Endothelial cell of umbilical vein (primary cell): ENCODE measurements around the gene LY9. TPM values are rescaled to one million over a fixed set of nuclear protein-coding genes. Genes with fewer than 3 reads are reported as not detected.

Experiments
- BruUV-seq: library from RNA; stranded (reverse); fragments of 400-500 nt; replicated peaks from 2 replicates; lab custom pipeline; 2021; lab: Mats Ljungman, UMichigan
- CTCF ChIA-PET: fragments of 300-600, 350-600 bp; sonication (Branson Sonifier 250); formaldehyde crosslinking; loops from one replicate; lab custom pipeline; 2021; ENCODE audit warnings: antibody characterized with exemption, inconsistent platforms; lab: Charles Lee
- POLR2A ChIA-PET: fragments of 300-600, 350-600 bp; sonication (Branson Sonifier 250); formaldehyde crosslinking; loops from one replicate; lab custom pipeline; 2021; ENCODE audit warnings: antibody characterized with exemption, inconsistent platforms; lab: Charles Lee
- DNase-seq: peaks from one replicate; pipeline ENCODE4 v3.0.0-alpha.2; 2011; ENCODE audit warnings: low read depth, low spot score
- FAIRE-seq: peaks from 2 replicates; lab custom pipeline; 2011; peaks lifted over from hg19 to GRCh38; lab: Jason Lieb, UNC
- H2AFZ ChIP-seq: 2 replicates; pipeline ENCODE4 v1.6.0; 2012; ENCODE audit warnings: low read depth, low read length, control low read depth, inconsistent platforms
- H3K27ac ChIP-seq: 2 replicates; pipeline ENCODE4 v1.5.1; 2011; ENCODE audit warnings: low read depth, mild to moderate bottlenecking, control low read depth, low read length, moderate library complexity; ENCODE audit not compliant: insufficient read depth
- H3K27me3 ChIP-seq, 2 experiments: 2 replicates each; pipeline versions ENCODE4 v1.6.0 to v1.6.1; 2011; ENCODE audit warnings: low read length in 2 of 2, mixed read lengths in 1 of 2; ENCODE audit not compliant: control insufficient read depth in 2 of 2, insufficient read depth in 2 of 2
- H3K36me3 ChIP-seq, 2 experiments: 2 replicates in 1 of 2; 3 replicates in 1 of 2; pipeline ENCODE4 v1.5.1; 2011; ENCODE audit warnings: low read length in 2 of 2, mild to moderate bottlenecking in 1 of 2, moderate library complexity in 1 of 2; ENCODE audit not compliant: control insufficient read depth in 2 of 2, insufficient read depth in 2 of 2; ENCODE audit errors: extremely low read depth in 1 of 2
- H3K4me1 ChIP-seq: 3 replicates; pipeline ENCODE4 v1.5.1; 2011; ENCODE audit warnings: mild to moderate bottlenecking, low read length; ENCODE audit not compliant: control insufficient read depth, insufficient read depth; ENCODE audit errors: extremely low read depth
- H3K4me2 ChIP-seq: 2 replicates; pipeline ENCODE4 v1.6.1; 2011; ENCODE audit warnings: low read length, control low read depth, mixed read lengths; ENCODE audit not compliant: insufficient read depth
- H3K4me3 ChIP-seq, 3 experiments: fragments of 200-600 bp in 1 of 3; sonication (generic), shearing (Covaris generic) in 1 of 3; replicated peaks in 1 of 3; 2 replicates each; pipeline ENCODE4 v1.5.1; 2011 to 2016; ENCODE audit warnings: control low read depth in 3 of 3, low read length in 3 of 3, mild to moderate bottlenecking in 2 of 3, inconsistent platforms in 1 of 3, low read depth in 1 of 3, moderate library complexity in 1 of 3; ENCODE audit not compliant: insufficient read depth in 1 of 3
- H3K79me2 ChIP-seq: 2 replicates; pipeline ENCODE4 v1.6.0; 2012; ENCODE audit warnings: low read length, inconsistent platforms; ENCODE audit not compliant: control insufficient read depth, insufficient read depth
- H3K9ac ChIP-seq: replicated peaks from 2 replicates; pipeline ENCODE3; 2011; ENCODE audit warnings: low read length, control low read depth; ENCODE audit not compliant: insufficient read depth; ENCODE audit errors: extremely low read depth
- H3K9me1 ChIP-seq: replicated peaks from 3 replicates; pipeline ENCODE4 v1.6.0; 2011; ENCODE audit warnings: mild to moderate bottlenecking, low read length; ENCODE audit not compliant: control insufficient read depth, insufficient read depth; ENCODE audit errors: extremely low read depth
- H3K9me3 ChIP-seq: replicated peaks from 2 replicates; pipeline ENCODE4 v1.5.1; 2012; ENCODE audit warnings: low read length, inconsistent platforms; ENCODE audit not compliant: control insufficient read depth, insufficient read depth
- H4K20me1 ChIP-seq: replicated peaks from 2 replicates; pipeline ENCODE3; 2011; ENCODE audit warnings: mild to moderate bottlenecking, low read length; ENCODE audit not compliant: control insufficient read depth, insufficient read depth; ENCODE audit errors: extremely low read depth
- EZH2 ChIP-seq: IDR thresholded peaks from 2 replicates; pipeline ENCODE4 v1.6.1; 2012; ENCODE audit warnings: borderline replicate concordance, low read depth, mild to moderate bottlenecking, moderate library complexity, low read length, inconsistent platforms; ENCODE audit not compliant: severe bottlenecking
- FOS ChIP-seq: IDR thresholded peaks from 2 replicates; pipeline ENCODE4 v1.6.1; 2011; ENCODE audit warnings: mild to moderate bottlenecking, low read length, moderate library complexity, borderline replicate concordance; ENCODE audit not compliant: insufficient read depth
- GATA2 ChIP-seq: IDR thresholded peaks from 2 replicates; pipeline ENCODE4 v1.7.0; 2011; ENCODE audit warnings: low read depth, mild to moderate bottlenecking, moderate library complexity, mixed read lengths, low read length; ENCODE audit not compliant: insufficient read length, insufficient read depth
- JUN ChIP-seq: IDR thresholded peaks from 2 replicates; pipeline ENCODE4 v1.6.1; 2011; ENCODE audit warnings: borderline replicate concordance, low read depth; ENCODE audit not compliant: insufficient read length, insufficient read depth
- MYC ChIP-seq: IDR thresholded peaks from one replicate; pipeline ENCODE4 v1.6.1; 2011; ENCODE audit warnings: mild to moderate bottlenecking, low read depth, low read length
- POLR2A ChIP-seq: IDR thresholded peaks from 2 replicates; pipeline ENCODE4 v1.6.1; 2012; ENCODE audit warnings: low read depth, mild to moderate bottlenecking, control low read depth, low read length
- POLR2AphosphoS5 ChIP-seq: IDR thresholded peaks from 2 replicates; pipeline ENCODE4 v1.6.1; 2012; ENCODE audit warnings: low read depth, mild to moderate bottlenecking, control low read depth, low read length, moderate library complexity; ENCODE audit not compliant: insufficient read depth
- dilution Hi-C: fragments of 300-500 bp; cut with MboI; formaldehyde crosslinking; loops from one replicate; pipeline ENCODE4 v1.15.0; 2019; ENCODE audit warnings: low sequenced_read_pairs; ENCODE audit not compliant: extremely low pct_ligation_motif_present
- intact Hi-C: fragments of 100-400 bp; cut with micrococcal nuclease; formaldehyde crosslinking; loops from one replicate; pipeline ENCODE4 v1.10.0; 2022
- polyA plus RNA-seq, 4 experiments: library from polyadenylated mRNA; depleted of rRNA in 3 of 4; stranded (reverse) in 3 of 4; unstranded in 1 of 4; fragments of >200 nt; gene quantifications; 2 replicates each; pipeline versions ENCODE4 v1.2.1 to v1.2.3, GENCODE V29; 2011 to 2012; ENCODE audit warnings: missing spikeins in 1 of 4
- total RNA-seq: library from RNA; stranded (reverse); gene quantifications from 2 replicates; pipeline ENCODE4 v1.2.3, GENCODE V29; 2021
- TF ChIP-seq, protein P1 (sequence below), 2 donors: IDR thresholded peaks; 1 replicate in 1 of 2; 2 replicates in 1 of 2; pipeline ENCODE4 v1.5.1; 2011; ENCODE audit warnings: low read length in 2 of 2, mild to moderate bottlenecking in 2 of 2, moderate library complexity in 2 of 2, control low read depth in 1 of 2, inconsistent platforms in 1 of 2, low read depth in 1 of 2; ENCODE audit not compliant: insufficient read depth in 1 of 2; ENCODE audit errors: extremely low read depth in 1 of 2
- TF ChIP-seq, protein P2 (sequence below): IDR thresholded peaks from 2 replicates; pipeline ENCODE4 v1.6.1; 2011; ENCODE audit not compliant: insufficient read depth, insufficient read length

Gene LY9
- total and polyA plus RNA-seq, 2 donors (not counting 3 experiments of a cell fraction or from before 2014, with no cell fraction given) = not detected

GRCh38 chr1:160773093-160773492 is 22.9 kb upstream of the LY9 start:
- ChIA-PET POLR2A (no interaction called here), CTCF (no interaction called here)
- FAIRE-seq = no peak
- no peaks in the 10 kb centered on the region for H4K20me1 ChIP-seq
- H3K9me1 ChIP-seq = no peaks in the 10 kb centered on the region
- intact Hi-C loops = no loop called here
- no peak overlapping the region for H3K4me3 ChIP-seq
- no peak overlapping the region for H3K4me2 ChIP-seq
- no peak overlapping the region for H3K27ac ChIP-seq
- H3K9me3 ChIP-seq = no peaks in the 10 kb centered on the region
- H3K27me3 ChIP-seq = peaks cover 5 to 6% of the 10 kb centered on the region in 2 experiments
- H2AFZ ChIP-seq = no peak overlapping the region
- dilution Hi-C loops = no loop called here
- DNase-seq = no peak
- no peaks in the 10 kb centered on the region for H3K79me2 ChIP-seq
- TF ChIP-seq MYC (no peak), POLR2AphosphoS5 (no peak), FOS (no peak), JUN (no peak), GATA2 (no peak), EZH2 (no peak), POLR2A (no peak)
- TF ChIP-seq, protein P1, sequence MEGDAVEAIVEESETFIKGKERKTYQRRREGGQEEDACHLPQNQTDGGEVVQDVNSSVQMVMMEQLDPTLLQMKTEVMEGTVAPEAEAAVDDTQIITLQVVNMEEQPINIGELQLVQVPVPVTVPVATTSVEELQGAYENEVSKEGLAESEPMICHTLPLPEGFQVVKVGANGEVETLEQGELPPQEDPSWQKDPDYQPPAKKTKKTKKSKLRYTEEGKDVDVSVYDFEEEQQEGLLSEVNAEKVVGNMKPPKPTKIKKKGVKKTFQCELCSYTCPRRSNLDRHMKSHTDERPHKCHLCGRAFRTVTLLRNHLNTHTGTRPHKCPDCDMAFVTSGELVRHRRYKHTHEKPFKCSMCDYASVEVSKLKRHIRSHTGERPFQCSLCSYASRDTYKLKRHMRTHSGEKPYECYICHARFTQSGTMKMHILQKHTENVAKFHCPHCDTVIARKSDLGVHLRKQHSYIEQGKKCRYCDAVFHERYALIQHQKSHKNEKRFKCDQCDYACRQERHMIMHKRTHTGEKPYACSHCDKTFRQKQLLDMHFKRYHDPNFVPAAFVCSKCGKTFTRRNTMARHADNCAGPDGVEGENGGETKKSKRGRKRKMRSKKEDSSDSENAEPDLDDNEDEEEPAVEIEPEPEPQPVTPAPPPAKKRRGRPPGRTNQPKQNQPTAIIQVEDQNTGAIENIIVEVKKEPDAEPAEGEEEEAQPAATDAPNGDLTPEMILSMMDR (IDR thresholded peaks at IDR 0.05; ENCODE audit: extremely low read depth in 1 of 2, insufficient read depth in 1 of 2, low read depth in 1 of 2, low read length in 2 of 2) = no peak
- TF ChIP-seq, protein P2, sequence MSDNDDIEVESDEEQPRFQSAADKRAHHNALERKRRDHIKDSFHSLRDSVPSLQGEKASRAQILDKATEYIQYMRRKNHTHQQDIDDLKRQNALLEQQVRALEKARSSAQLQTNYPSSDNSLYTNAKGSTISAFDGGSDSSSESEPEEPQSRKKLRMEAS = no peak
- no peak overlapping the region for H3K9ac ChIP-seq
- no TSS peak for BruUV-seq
- no peaks in the 10 kb centered on the region for H3K36me3 ChIP-seq
- no peaks in the 10 kb centered on the region for H3K4me1 ChIP-seq
